ENCODE data around the gene DENND5A. TPM values are rescaled to one million over a fixed set of nuclear protein-coding genes. Genes with fewer than 3 reads are reported as not detected.
A peak's percentile ranks its signal among the peaks of the same experiment; 100 is the strongest.

The DENND5A gene
- total RNA-seq, 4 donors from 2014 or later = 79.2 to 151 (median 96.2) TPM

DNA sequence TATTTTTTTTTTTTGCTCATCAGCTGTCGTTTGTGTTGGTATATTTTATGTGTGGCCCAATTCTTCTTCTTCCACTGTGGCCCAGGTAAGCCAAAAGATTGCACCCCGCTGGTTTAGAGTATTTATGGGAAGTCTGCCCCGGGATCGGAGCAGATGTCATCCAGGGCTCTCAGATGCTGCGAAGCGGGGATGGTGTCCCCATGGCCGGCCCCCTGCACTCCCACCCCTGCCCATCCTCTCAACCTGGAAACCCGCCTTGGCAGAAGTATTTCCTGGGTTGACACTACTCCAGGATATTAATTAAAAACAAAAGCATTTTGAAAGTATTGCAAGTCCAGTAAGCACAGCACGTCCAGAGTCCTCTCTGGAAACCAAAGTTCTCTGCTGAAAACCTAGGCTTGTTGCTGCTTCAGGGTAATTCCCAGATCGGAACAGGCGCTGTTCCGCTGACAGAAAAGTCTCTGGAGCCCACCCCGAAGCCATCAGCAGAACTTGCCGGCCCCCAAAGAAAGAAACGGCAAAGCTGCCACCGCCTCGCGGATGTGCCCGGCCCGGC is 174.6 kb downstream of the DENND5A start:
- no peaks in the 10 kb centered on the region for H3K36me3 ChIP-seq
- ATAC-seq = no peak
- peaks cover 41% of the 10 kb centered on the region for H3K27me3 ChIP-seq
- H3K4me3 ChIP-seq = peak overlapping the region; percentile 45 to 69
- H3K27ac ChIP-seq = peak overlapping the region in 2 of 4 donors; percentile 27 to 58
- 20% methylated on average over 2 of the region's 20 CpGs; no CpG with 5 or more reads in 1 of the 2 donors for WGBS, 2 donors (ENCODE audit: low coverage in 1 of 2)
- H3K4me1 ChIP-seq = peaks cover 0 to 17% (median 7%) of the 10 kb centered on the region in 3 donors
- no peaks in the 10 kb centered on the region for H3K9me3 ChIP-seq
- TF ChIP-seq, protein P1, sequence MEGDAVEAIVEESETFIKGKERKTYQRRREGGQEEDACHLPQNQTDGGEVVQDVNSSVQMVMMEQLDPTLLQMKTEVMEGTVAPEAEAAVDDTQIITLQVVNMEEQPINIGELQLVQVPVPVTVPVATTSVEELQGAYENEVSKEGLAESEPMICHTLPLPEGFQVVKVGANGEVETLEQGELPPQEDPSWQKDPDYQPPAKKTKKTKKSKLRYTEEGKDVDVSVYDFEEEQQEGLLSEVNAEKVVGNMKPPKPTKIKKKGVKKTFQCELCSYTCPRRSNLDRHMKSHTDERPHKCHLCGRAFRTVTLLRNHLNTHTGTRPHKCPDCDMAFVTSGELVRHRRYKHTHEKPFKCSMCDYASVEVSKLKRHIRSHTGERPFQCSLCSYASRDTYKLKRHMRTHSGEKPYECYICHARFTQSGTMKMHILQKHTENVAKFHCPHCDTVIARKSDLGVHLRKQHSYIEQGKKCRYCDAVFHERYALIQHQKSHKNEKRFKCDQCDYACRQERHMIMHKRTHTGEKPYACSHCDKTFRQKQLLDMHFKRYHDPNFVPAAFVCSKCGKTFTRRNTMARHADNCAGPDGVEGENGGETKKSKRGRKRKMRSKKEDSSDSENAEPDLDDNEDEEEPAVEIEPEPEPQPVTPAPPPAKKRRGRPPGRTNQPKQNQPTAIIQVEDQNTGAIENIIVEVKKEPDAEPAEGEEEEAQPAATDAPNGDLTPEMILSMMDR (IDR thresholded peaks at IDR 0.05) = no peak
- TF ChIP-seq POLR2A (IDR thresholded peaks at IDR 0.05) (no peak), POLR2AphosphoS5 (IDR thresholded peaks at IDR 0.05) (no peak), EP300 (IDR thresholded peaks at IDR 0.05) (no peak)

DNA sequence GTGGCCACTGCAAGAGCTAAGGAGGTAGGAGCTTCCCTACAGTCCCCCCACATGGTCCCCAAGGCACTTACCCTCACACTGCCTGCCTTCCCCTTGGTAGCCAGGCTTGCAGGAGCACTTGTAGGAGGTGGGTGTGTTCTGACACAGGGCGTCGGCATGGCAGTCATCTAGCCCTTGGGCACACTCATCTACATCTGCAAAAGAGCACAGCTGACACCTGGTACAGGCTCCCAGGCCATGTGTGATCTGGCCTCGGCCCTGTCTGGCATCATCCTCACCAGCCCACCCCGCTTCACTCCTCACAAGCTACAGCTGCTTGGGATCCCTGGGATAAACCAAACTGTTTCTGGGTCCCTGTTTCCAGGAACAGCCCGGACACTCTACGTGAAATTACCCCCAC is 175.5 kb downstream of the DENND5A start:
- Histone ChIP-seq H3K4me3 (no peak overlapping the region), H3K36me3 (no peaks in the 10 kb centered on the region), H3K27ac (no peak overlapping the region), H3K9me3 (no peaks in the 10 kb centered on the region), H3K4me1 (peaks cover 0 to 17% (median 7%) of the 10 kb centered on the region in 3 donors), H3K27me3 (peaks cover 36% of the 10 kb centered on the region)
- TF ChIP-seq, protein P1 (IDR thresholded peaks at IDR 0.05) = no peak
- TF ChIP-seq POLR2AphosphoS5 (IDR thresholded peaks at IDR 0.05) (no peak), EP300 (IDR thresholded peaks at IDR 0.05) (no peak), POLR2A (IDR thresholded peaks at IDR 0.05) (no peak)
- WGBS, 2 donors (ENCODE audit: low coverage in 1 of 2) = 60 to 100% methylated on average over 1 to 3 of the region's 6 CpGs
- ATAC-seq = no peak

DNA sequence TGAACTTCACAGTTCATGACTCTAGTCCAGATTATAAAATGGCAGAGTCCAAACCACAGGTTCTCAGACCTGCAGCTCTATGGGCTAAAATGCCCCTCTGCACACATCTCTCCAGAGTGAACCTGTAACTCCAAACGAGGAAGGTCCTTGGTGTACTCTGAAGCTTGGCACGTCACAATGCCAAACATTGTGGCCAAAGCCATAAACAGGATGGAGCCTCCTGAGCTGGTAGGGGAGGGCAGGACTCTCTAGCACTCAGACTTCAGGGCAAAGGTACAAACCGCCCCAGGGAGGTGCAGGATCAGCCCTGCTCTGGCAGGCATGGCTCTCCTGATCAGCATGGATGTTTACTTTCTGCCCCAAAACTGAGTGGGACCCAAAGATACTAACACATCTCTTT is 176.1 kb downstream of the DENND5A start:
- ATAC-seq = no peak
- TF ChIP-seq POLR2A (IDR thresholded peaks at IDR 0.05) (no peak), POLR2AphosphoS5 (IDR thresholded peaks at IDR 0.05) (no peak), EP300 (IDR thresholded peaks at IDR 0.05) (no peak)
- WGBS, 2 donors (ENCODE audit: low coverage in 1 of 2) = 83% methylated on average over 1 of the region's 3 CpGs; no CpG with 5 or more reads in 1 of the 2 donors

More for the DNA sequence above, 176.1 kb downstream of the DENND5A start:
- Histone ChIP-seq H3K4me3 (no peak overlapping the region), H3K36me3 (no peaks in the 10 kb centered on the region), H3K4me1 (peaks cover 0 to 17% (median 7%) of the 10 kb centered on the region in 3 donors), H3K9me3 (no peaks in the 10 kb centered on the region), H3K27me3 (peaks cover 32% of the 10 kb centered on the region), H3K27ac (no peak overlapping the region)

Small RNA genes within 50 kb of the gene (small RNA-seq; reads per million reads assigned to genes)
- gene MIR5691 (0 to 0.12 (median 0) reads per million in 4 donors), gene RF00017 (0 reads per million in 4 donors)

Other genes with a start within 250 kb of the DENND5A start
- gene SCUBE2, start 173.8 kb downstream of the DENND5A start, total RNA-seq = 10 to 100 TPM in 1 of 4 donors, 1 to 10 TPM in 2, under 1 TPM in 1; 0.78 to 13.1 (median 5.0) TPM
- 10 to 100 TPM; 14.4 to 23.5 (median 16.9) TPM for gene TMEM41B, start 49.2 kb upstream of the DENND5A start, total RNA-seq
- gene IPO7, start 119.3 kb upstream of the DENND5A start, total RNA-seq = 100 to 1,000 TPM; 126 to 150 (median 136) TPM
- 10 to 100 TPM; 33.7 to 72.5 (median 52.5) TPM for gene ZNF143, start 195.7 kb upstream of the DENND5A start, total RNA-seq